Spleen (tissue), 7 donors: ENCODE data around the gene GRIN3A.

Experiments
- CTCF ChIP-seq, 11 experiments: fragments of 200-600 bp in 7 of 11; fragments of 450-650 bp in 4 of 11; sonication (generic) in 4 of 11; IDR thresholded peaks in 8 of 11; conservative IDR thresholded peaks in 3 of 11; 1 replicate in 7 of 11; 2 replicates in 4 of 11; pipeline versions ENCODE4 v1.4.0 to v1.8.0; 2016 to 2021; ENCODE audit warnings: antibody characterized with exemption in 11 of 11, inconsistent platforms in 4 of 11, mild to moderate bottlenecking in 1 of 11
- POLR2A ChIP-seq, 3 donors: fragments of 450-650 bp; IDR thresholded peaks; one replicate each; pipeline ENCODE4 v1.5.1; 2017; ENCODE audit warnings: antibody characterized with exemption in 3 of 3, mild to moderate bottlenecking in 1 of 3
- POLR2AphosphoS5 ChIP-seq, 3 donors: sonication (generic); formaldehyde crosslinking; IDR thresholded peaks; one replicate each; pipeline ENCODE4 v1.5.1; 2017; ENCODE audit warnings: antibody characterized with exemption in 3 of 3
- donor health status: DM: no; HTN: no; CAD: no; lungs with moderate emphysema.
- donor health status: DM: no; HTN: no; CAD: no.
- donor health status: DM: no; HTN: no; CAD: no.

GRCh38 chr9:101636247-101636646 is 102.2 kb downstream of the GRIN3A start:
- TF ChIP-seq CTCF (IDR thresholded peaks at IDR 0.05 in 8 of 11, conservative IDR thresholded peaks at IDR 0.05 in 3 of 11) (no peak), POLR2A (IDR thresholded peaks at IDR 0.05) (no peak), POLR2AphosphoS5 (IDR thresholded peaks at IDR 0.05) (no peak)
